NOMO-1 (cell line): ENCODE measurements around the gene RUNX1.

Experiments used
- DNase-seq, 2 experiments: peaks; one replicate each; lab custom pipeline; 2025; ENCODE audit not compliant: unreplicated experiment in 2 of 2; lab: John Stamatoyannopoulos, UW

Gene RUNX1

DNA sequence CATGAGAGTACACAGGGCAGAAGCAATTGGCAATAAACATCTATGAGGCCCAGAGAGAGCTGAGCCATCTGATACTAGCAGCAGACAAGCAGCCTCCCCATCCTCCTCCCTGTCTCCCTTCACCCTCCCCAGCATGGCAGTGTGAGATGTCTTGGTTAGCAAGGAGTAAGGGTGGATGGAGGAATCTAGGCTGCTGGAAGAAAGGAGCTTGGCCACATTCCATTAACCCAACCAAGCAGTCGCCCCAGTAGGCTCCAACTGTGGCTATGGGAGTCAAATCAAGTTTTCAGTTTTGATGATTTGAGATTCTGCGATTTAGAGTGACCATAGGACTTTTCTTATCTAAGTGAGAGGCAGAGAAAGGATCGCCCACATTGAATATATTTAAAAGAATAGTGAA is 12.9 kb upstream of the RUNX1 start:
- no peak for DNase-seq

DNA sequence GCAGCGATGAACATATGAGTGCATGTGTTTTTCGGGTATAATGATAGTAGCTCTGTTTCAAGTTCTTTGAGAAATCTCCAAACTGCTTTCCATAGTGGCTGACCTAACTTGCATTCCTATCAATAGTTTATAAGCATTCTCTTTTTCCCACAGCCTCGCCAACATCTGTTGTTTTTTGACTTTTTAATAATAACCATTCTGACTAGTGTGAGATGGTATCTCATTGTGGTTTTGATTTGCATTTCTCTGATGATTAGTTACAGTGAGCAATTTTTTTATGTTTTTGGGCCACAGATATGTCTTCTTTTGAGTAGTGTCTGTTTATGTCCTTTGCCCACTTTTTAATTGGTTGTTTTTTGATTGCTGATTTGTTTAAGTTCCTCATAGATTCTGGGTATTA is 10.6 kb upstream of the RUNX1 start:
- no peak for DNase-seq

DNA sequence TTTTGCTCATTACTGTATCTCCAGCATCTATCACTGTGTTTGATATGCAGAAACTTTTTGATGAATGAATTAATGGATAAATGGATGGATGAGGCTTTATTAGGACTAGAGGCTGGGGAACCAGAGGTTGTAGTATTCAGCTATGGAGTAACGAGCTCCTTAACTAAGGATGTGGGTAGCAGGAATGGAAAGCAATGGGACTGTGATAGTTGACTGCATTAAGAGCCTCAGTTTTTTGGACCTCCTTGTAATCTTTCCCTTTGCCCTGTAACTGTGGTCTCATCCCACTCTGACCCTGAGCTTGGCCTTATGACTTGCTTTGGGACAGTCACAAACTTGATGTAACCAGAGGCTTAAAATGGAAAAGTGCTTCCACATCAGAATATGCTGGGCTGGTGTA is 9.0 kb upstream of the RUNX1 start:
- no peak for DNase-seq

DNA sequence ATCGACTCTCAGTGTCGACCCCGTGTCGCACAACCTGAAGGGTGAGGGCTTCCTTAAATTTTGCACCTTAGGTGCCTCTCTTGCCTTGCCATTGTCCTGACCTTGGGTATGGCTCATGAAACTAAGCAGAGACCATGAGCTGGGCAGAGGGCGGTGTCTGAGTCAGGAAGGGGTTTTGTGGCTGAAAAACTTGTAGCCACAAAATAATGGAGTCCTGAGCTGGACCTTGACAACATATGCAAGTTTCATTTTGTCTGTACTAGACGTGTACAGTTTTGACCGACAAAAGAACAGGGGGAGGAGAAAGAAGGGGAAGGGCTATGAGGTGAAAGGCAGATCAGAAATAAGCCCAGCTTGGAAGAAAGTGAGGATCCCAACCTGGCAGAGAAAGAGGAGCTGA is 8.3 kb upstream of the RUNX1 start:
- no peak for DNase-seq

DNA sequence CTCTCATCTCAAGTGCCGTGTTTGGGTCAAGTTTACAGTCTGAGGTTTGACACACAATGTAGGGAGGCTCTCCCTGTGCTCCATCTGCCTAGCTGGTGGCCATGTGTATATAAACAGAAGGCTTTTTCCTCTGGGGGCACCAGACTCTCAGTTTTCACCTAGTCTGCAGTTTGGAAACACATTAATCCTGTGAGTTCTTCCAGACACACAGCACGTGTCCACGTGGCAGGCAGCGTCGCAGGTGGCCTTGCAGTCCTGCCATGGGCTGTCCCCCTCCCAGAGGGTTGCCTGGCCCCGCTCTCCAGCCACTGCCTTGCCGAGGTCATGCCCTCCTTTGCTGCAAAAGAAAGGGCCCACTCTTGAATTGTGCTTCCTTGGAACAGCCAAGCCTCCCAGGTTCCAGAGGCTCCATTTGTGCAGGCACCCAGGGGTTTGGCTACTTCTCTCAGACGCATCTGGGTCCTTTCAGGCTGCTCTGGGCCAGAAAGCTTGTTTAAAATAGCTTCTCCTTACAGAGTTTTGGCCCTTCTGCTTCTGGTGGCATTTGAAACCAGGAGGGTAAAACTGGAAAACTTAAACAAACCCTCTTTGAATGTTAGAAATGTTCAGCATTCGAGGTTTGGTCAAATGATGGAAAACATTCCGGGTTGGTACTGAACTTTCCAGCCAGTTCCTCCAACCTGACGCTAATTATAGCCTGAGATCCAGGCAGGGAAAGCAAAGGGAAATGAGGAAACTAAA is 4.4 kb upstream of the RUNX1 start:
- no peak for DNase-seq

DNA sequence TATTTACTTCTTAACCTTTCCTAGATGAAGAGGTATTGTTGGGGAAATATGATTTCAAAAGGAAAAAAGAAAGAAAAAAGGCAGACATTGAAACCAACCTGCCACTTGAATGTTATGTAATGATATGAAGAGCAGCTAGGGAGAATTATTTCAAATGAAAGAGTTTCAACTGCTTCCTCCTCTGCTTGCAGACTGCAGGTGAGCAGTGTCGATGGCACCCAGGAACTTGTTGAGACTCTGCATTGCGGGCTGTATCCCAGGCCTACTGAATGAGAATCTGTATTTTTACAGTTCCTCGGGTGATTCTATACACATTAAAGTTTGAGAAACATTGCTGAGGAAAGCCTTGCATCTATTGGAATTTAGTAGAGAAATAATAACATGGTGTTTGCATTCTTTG is 3.7 kb upstream of the RUNX1 start:
- no peak for DNase-seq

DNA sequence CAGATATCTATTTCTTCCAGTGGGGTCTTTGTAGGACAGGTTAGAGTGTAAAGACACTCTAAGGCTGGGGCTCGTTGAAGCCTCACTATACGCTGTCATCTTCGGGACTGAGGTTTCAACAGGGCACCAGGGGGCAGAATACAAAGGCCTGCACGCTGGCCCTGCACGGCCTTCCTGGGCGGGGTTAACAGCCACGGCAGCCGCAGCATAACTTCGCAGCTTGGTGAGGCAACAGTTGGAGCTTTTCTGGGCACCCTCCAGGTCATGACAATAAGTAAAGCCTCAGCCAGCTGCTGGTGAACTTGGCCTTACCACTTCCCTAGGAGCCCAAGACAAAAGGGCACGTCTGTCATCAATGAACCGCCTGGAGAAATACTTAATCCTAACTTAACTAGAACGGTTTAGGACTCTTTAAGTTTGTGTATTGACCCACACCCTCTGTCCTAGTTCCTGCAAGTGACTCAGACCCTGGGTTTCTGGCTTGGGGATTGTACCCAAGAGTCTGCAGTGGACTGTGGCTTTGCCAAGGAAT is 2.3 kb upstream of the RUNX1 start:
- DNase-seq = peak; percentile 96 to 98

DNA sequence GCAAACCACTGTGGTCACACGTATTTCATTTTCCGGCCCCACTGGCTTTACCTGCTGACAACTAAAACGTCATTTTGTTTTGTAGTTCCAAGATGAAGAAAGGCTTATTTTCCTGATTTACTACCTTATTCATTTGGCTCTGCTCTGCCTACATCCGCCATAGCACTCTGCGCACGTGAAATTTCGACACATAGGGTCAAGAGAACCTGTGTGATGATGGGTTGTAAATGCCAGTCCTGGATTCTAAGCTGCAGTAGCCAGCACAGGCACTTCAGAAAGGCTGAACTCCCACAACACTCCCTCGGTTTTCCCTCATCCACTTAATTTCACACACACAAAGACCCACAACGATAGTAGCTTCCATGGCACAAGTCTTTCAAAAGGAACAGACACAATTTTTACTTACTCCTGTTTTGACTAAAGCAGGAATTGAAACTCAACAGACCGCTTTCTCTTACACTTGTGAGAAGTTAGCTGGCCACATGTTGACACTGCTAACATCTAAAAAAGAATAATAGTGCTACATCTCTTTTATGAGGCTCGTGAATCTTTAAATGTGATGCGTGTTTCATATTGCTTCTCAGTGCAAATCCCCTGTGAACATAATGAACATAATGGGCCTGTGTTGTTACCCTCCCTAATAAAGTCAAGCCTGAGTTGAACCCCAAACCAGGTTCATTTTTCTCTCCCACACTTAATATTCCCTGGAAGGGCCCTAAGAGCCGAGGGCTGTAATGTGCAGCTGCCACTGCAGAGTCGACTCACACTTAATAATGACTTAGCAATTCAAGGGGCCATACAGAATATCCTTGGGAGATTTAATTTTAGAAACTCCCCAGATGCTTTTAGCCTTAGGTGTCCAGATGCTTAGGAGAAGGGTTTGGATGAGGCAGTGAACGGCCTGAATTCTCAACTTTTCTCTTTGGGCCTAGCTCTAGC is 1.5 kb upstream of the RUNX1 start:
- DNase-seq = peak; percentile 58 to 79

DNA sequence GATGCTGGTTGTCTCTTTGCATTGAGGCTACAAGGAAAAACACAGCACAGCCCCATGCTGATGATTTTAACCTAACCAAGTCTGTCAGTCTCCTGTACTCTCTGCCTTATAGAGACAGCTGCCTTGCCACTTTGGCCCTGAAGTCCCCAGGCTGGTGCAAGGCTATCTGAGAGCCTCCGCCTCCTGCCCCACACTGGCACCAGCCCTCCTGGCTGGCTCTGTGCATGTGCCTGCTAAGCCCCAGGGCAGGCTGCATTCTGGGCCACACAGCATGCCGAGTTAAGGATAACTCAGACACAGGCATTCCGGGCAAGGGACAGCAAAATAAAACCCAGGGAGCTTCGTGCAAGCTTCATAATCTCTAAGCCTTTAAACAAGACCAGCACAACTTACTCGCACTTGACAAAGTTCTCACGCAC is 910 bp downstream of the RUNX1 start:
- peak; percentile 14 to 19 for DNase-seq

DNA sequence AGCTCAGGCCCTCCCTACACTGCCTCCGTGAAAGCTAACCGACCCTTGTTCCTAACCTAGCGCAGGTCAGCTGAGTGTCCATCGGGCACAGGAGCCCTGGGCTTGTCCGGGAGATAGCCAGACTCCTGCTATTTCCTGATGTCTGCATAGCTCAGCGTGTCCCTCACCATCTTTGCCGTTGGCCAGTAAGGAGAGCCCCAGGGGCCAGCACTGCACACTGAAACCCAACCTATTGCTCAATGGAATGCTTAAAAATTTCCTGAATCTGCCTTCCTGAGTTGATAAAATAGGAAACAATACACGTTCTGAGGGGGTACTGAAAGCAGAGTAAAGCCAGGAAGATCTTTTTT is 2.2 kb downstream of the RUNX1 start:
- peak in 1 of 2 experiments; percentile 78 for DNase-seq

DNA sequence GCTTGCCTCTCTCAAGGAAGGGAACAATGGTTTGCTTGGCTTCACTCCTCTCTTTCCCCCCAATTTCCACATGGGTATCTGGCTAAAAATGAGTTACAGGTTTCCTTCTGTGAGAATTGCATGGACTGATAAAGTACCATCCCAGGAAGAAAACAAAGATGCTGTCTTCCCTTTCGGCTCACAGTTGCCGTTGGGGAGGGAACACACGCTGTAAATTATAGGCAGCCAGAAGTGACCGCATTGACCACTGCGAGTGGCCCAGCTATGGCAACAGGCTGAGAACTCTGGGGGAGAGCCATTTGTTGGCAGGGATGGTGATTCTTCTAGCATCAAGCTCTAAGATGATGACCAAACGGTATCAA is 2.9 kb downstream of the RUNX1 start:
- DNase-seq = peak in 1 of 2 experiments; percentile 28

DNA sequence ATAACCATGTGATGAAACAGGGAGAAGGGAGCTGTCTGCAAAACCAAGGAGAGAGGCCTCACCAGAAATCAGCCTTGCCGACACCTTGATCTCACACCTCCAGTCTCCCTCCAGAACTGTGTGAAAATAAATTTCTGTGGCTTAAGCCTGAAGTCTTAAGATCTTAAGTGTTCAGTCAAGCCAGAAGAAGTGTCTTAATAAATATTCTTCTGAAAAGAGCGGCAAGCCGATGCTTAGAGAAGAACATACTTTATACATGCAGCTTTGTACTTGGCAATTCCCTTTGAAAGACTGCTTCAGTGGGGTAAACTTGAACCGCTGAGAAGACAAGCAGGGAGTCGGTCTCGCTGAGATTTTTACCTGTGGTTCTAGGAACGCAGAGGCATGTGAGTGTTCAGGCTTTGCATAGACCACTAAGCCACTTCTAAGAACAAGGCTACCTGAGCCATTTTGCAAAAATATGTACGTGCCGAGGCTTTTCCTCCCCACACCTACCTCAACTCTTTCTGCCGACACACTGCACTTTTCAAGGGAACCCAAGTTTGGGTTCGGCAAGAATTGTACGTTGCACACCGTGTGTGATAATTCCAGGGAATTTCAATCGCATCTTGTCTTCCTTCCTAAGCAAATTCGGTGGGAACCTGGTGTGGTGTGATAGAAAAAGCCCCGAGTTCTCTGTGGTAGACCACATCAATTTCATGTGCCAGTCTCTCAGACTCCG is 3.4 kb downstream of the RUNX1 start:
- no peak for DNase-seq

DNA sequence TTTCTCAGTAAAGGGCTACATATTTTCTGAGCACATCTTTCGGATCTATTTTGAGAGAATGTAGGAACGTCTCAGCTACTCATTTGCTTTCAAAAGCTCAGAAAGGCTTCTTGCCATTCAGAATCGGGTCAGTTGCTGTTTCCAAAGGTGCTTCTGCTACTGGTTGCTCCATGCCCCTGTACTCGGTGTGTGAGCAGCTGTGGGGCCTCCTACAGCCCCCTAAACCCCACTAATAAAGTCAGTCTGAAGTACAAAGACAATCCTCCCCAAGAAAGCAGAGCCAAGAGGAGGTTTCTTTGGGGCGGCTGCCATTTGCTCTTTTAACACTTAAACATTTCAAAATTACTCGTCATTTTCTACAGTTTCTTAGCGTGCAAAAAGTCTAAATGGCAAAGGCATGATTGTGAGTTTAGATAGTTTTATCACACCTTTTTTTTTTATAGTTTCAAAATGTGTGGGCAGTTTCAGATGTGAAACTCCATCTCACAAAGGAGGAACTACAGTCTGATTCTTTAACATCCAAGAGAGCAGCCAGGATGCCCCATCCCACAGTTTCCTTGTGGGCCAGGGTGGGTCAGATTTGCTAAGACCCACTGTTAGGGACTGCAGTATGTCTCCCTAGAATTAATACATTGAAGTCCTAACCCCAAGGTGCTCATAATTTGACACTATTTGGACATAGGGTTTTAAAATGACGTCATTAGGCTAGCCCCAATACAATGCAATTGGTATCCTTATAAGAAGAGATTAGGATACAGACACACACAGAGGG is 4.1 kb downstream of the RUNX1 start:
- DNase-seq = peak in 1 of 2 experiments; percentile 7

DNA sequence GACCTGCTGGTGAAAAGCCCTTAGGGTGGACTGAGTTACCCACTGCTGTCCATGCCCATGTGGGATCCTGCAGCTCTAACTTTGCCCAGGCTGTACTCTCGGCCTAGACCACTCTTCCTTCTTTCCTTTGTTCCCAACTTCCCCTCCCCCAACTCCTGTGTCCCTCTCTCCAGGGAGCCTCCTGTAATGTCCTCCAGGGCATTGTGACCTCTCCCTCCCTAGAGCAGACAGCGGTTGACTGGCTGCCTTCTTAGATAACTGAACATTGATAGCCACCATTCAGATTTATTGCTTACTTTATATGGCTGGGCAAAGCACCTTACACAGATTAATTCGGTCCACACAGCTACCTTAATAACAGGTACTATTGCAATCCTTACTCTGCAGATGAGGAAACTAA is 5.0 kb downstream of the RUNX1 start:
- no peak for DNase-seq

DNA sequence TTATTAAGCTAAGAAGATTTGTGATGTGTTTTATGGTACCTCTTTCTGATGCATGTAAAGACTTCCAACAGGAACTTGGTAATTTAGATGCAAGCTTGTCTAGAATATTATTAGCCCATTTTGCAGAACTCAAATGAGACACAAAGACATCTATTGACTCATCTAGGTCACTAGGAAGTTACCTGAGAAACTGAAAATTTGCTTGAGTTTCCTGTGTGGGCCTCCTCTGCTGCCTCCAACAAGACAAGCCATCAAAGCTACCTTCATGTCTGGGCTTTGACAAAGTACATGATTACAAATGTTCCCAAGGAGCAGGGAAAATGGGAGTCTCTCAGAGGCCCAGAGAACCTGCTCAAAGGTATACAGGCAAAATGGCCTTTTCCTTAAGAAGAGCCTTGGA is 5.6 kb downstream of the RUNX1 start:
- DNase-seq = no peak

DNA sequence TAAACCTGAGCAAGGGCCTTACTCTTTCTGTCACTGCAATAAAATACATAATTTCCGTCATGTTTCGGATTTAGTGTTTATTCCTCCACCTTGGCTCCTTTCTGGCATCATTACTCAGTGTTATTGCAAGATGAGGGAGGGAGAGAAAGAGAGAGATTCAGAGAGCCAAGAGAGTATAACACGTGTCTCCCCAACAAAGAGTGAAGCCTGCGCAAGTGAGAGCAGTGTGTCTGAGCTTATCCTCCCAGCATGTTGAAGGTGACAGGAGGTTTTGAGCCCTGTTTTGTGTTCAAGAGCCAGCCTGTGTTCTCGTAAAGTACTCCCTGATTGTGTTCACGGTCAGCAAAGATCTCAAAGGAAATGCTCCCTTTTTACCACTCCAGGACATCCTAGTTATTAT is 6.3 kb downstream of the RUNX1 start:
- no peak for DNase-seq

DNA sequence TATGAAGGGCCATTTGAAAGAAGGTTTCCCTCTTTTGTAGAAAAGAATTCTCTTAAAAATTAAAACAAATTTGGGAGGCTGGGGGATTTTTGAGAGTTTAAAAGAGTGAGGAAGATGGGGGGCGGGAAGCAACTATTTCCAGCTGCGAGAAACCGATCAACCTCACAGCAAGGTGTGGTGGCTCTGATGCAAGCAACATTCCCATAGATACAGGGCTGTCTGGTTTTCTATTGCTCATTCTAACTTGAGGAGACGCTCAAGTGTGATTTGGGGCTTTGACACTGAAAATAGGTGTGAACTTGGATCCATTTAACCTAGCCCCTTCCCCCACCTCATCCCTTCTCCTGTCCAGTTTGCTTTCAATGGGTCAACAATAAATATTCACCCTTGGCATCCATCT is 7.2 kb downstream of the RUNX1 start:
- no peak for DNase-seq

DNA sequence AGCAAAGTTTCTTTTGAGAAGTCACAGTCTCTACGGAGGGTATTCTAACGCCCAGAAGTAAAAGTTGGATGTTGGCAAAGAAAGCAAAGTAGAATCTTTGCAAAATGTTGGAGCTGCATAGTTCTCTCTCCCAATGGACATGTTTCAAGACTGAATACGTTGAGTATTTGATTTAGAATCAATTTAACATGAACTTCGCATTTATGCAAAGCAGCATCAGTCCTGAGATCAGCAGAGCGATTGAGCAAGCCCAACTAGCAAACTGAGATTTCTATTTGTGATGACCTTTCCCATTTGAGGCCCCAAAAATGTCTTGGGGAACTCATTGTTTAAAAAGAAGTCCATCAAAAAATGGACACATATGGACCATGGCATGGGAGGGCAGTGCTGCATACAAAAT is 8.0 kb downstream of the RUNX1 start:
- DNase-seq = no peak

DNA sequence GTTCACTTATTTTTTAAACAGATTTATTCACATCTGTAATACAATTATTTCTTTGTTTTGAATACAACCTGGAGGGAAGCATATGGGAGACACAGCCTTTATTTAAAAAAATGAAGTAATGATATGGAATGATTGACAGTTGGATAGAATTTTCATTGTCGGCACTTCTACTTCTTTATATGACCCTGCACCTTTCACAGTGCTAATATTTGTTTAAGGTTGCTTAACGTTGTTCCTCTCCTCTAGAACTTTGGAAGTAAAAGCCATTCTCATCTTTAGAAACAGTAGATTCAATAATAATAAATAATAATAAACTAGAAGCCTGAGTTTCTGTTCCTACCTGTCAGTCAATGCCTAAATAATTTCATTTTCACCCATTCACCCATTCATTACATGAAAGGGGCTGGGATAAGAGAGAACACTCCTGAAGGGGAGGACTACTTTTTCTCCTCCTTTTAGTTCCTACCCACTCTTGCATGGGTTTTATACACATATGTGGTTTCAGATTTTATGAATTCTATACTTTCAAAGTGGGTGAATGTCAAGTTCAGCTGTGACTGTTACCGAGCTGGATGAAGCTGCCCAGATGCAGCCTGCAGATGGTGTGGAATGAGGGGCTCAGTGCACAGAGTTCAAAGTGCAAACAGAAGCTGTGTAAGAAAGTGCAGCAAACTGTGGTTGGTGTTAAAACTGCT is 9.4 kb downstream of the RUNX1 start:
- DNase-seq = no peak

DNA sequence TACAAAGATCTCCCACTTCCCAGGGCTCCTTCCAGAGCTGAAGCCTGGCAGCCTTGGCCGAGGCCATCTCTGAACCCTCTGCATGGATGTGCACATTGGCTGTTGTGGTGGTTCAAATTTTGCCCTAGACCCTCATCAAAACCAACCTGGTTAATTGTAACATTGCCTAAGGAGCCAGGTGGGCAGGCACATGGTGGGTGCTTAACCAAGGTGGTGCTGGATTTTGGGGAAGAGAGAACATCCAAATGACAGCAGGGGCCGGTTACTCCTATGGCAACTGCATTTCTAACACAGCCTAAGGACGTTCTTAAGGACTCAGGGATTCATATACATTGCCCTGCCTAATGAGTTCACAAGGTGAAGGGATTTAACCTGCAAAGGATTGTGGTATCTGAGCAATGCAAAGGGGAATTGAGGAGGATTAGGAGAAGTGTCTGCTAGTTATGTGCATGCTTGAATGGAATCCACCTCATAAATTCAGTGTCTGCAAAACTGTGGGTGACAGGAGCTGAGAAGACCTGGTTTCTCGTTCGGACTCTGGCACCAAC is 10.3 kb downstream of the RUNX1 start:
- no peak for DNase-seq
